ENCODE data around the gene SPRTN.

The SPRTN gene

GRCh38 chr1:231324660-231325059 is 13.4 kb upstream of the SPRTN start:
- H3K27ac ChIP-seq, result peak overlapping the region; percentile 72
- no peak for TF ChIP-seq CTCF (conservative IDR thresholded peaks at IDR 0.05)

GRCh38 chr1:231326248-231326647 is 11.8 kb upstream of the SPRTN start:
- no peak for TF ChIP-seq CTCF (conservative IDR thresholded peaks at IDR 0.05)
- H3K27ac ChIP-seq, result peak overlapping the region; percentile 72

GRCh38 chr1:231327617-231328016 is 10.5 kb upstream of the SPRTN start:
- TF ChIP-seq CTCF (conservative IDR thresholded peaks at IDR 0.05), result no peak
- peak overlapping the region; percentile 72 for H3K27ac ChIP-seq

GRCh38 chr1:231329483-231329882 is 8.6 kb upstream of the SPRTN start:
- no peak overlapping the region for H3K27ac ChIP-seq
- TF ChIP-seq CTCF (conservative IDR thresholded peaks at IDR 0.05), result no peak

GRCh38 chr1:231332761-231333160 is 5.3 kb upstream of the SPRTN start:
- H3K27ac ChIP-seq, result no peak overlapping the region
- no peak for TF ChIP-seq CTCF (conservative IDR thresholded peaks at IDR 0.05)

GRCh38 chr1:231334079-231334666 is 3.9 kb upstream of the SPRTN start:
- H3K27ac ChIP-seq, result no peak overlapping the region
- no peak for TF ChIP-seq CTCF (conservative IDR thresholded peaks at IDR 0.05)

- no peak overlapping the region; the same call in 1 of the 2 replicates for H3K27ac ChIP-seq
- no peak for TF ChIP-seq CTCF (conservative IDR thresholded peaks at IDR 0.05)
Observed at GRCh38 chr1:231334952-231335351, 3.1 kb upstream of the SPRTN start.

Measured in VCaP (cell line).